HepG2 (cell line): ENCODE measurements around the gene MTA3. TPM values are rescaled to one million over a fixed set of nuclear protein-coding genes. Genes with fewer than 3 reads are reported as not detected.

Experiments used
- ARNTL ChIP-seq: sonication (generic); formaldehyde crosslinking; IDR thresholded peaks from 2 replicates; pipeline ENCODE4 v1.4.0; 2020; ENCODE audit warnings: mild to moderate bottlenecking, missing genetic modification reagents
- CBX5 ChIP-seq: sonication (generic); formaldehyde crosslinking; IDR thresholded peaks from 2 replicates; pipeline ENCODE4 v1.4.0; 2020; ENCODE audit warnings: missing genetic modification reagents, borderline replicate concordance
- CEBPG ChIP-seq: IDR thresholded peaks from 2 replicates; pipeline ENCODE4 v1.6.1; 2016
- CREM ChIP-seq, 2 experiments: sonication (generic) in 1 of 2; formaldehyde crosslinking in 1 of 2; IDR thresholded peaks; 2 replicates each; pipeline versions ENCODE4 v1.4.0 to v1.6.1; 2016 to 2020; ENCODE audit warnings: antibody characterized with exemption in 1 of 2, mild to moderate bottlenecking in 1 of 2, missing genetic modification reagents in 1 of 2
- DPF2 ChIP-seq: sonication (generic); formaldehyde crosslinking; IDR thresholded peaks from 2 replicates; pipeline ENCODE4 v1.4.0; 2020; ENCODE audit warnings: mild to moderate bottlenecking, low read depth, missing genetic modification reagents, borderline replicate concordance
- DR1 ChIP-seq: sonication (generic); formaldehyde crosslinking; IDR thresholded peaks from 2 replicates; pipeline ENCODE4 v1.8.0; 2021; ENCODE audit warnings: mild to moderate bottlenecking, missing genetic modification reagents, inconsistent platforms
- GATAD2A ChIP-seq: IDR thresholded peaks from 2 replicates; pipeline ENCODE4 v1.6.1; 2016
- GFI1 ChIP-seq: sonication (generic); formaldehyde crosslinking; IDR thresholded peaks from 2 replicates; pipeline ENCODE4 v1.5.0; 2020; ENCODE audit warnings: missing genetic modification reagents, mild to moderate bottlenecking, borderline replicate concordance
- HMG20B ChIP-seq: conservative IDR thresholded peaks from 2 replicates; pipeline ENCODE4 v1.6.1; 2016; ENCODE audit warnings: missing genetic modification reagents, missing compliant biosample characterization
- KDM3A ChIP-seq: IDR thresholded peaks from 2 replicates; pipeline ENCODE4 v1.6.1; 2018; ENCODE audit warnings: low read depth, missing compliant biosample characterization
- KLF6 ChIP-seq: IDR thresholded peaks from 2 replicates; pipeline ENCODE4 v1.8.0; 2016; ENCODE audit warnings: missing biosample characterization, missing genetic modification reagents
- NFIC ChIP-seq: IDR thresholded peaks from 2 replicates; pipeline ENCODE4 v1.6.1; 2012; ENCODE audit warnings: mild to moderate bottlenecking, low read length, inconsistent platforms
- RNF2 ChIP-seq: fragments of 450-650 bp; conservative IDR thresholded peaks from 2 replicates; pipeline ENCODE4 v1.6.1; 2016; ENCODE audit warnings: low read depth
- SYNCRIP ChIP-seq: fragments of 200-400 bp; formaldehyde crosslinking; IDR thresholded peaks from 2 replicates; pipeline ENCODE4 v1.6.1; 2018; ENCODE audit warnings: mild to moderate bottlenecking, low read depth, low read length; ENCODE audit not compliant: insufficient read depth
- THYN1 ChIP-seq: sonication (generic); formaldehyde crosslinking; IDR thresholded peaks from 2 replicates; pipeline ENCODE4 v1.8.1; 2023; ENCODE audit warnings: low read depth, mild to moderate bottlenecking, moderate library complexity, missing genetic modification reagents, borderline replicate concordance
- ZBTB21 ChIP-seq: sonication (generic); formaldehyde crosslinking; IDR thresholded peaks from 2 replicates; pipeline ENCODE4 v1.4.0; 2020; ENCODE audit warnings: missing genetic modification reagents
- ZBTB42 ChIP-seq: sonication (generic); formaldehyde crosslinking; IDR thresholded peaks from 2 replicates; pipeline ENCODE4 v1.5.0; 2020; ENCODE audit warnings: mild to moderate bottlenecking, missing genetic modification reagents
- ZBTB8A ChIP-seq: sonication (generic); formaldehyde crosslinking; IDR thresholded peaks from 2 replicates; pipeline ENCODE4 v1.4.0; 2020; ENCODE audit warnings: mild to moderate bottlenecking, low read depth, missing genetic modification reagents, borderline replicate concordance
- ZNF124 ChIP-seq: sonication (generic); formaldehyde crosslinking; IDR thresholded peaks from 2 replicates; pipeline ENCODE4 v1.4.0; 2020; ENCODE audit warnings: missing genetic modification reagents
- ZNF20 ChIP-seq: sonication (generic); formaldehyde crosslinking; IDR thresholded peaks from 2 replicates; pipeline ENCODE4 v1.4.0; 2020; ENCODE audit warnings: mild to moderate bottlenecking, moderate library complexity, missing genetic modification reagents
- ZNF543 ChIP-seq: sonication (generic); formaldehyde crosslinking; IDR thresholded peaks from 2 replicates; pipeline ENCODE4 v1.4.0; 2020; ENCODE audit warnings: mild to moderate bottlenecking, missing genetic modification reagents
- ZNF550 ChIP-seq: sonication (generic); formaldehyde crosslinking; IDR thresholded peaks from 2 replicates; pipeline ENCODE4 v1.4.0; 2020; ENCODE audit warnings: mild to moderate bottlenecking, missing genetic modification reagents, borderline replicate concordance
- ZNF724P ChIP-seq: sonication (generic); formaldehyde crosslinking; IDR thresholded peaks from 2 replicates; pipeline ENCODE4 v1.8.0; 2022; ENCODE audit warnings: missing genetic modification reagents, borderline replicate concordance
- ZSCAN30 ChIP-seq: sonication (generic); formaldehyde crosslinking; IDR thresholded peaks from 2 replicates; pipeline ENCODE4 v1.5.0; 2020; ENCODE audit warnings: mild to moderate bottlenecking, missing genetic modification reagents
- polyA plus RNA-seq, 8 experiments: library from polyadenylated mRNA; depleted of rRNA in 3 of 8; stranded (reverse) in 7 of 8; unstranded in 1 of 8; fragments of >200 nt; fragmentation: Illumina TruSeq in 4 of 8; extraction: Trizol in 4 of 8; gene quantifications; 2 replicates each; pipeline versions ENCODE4 v1.2.1 to v1.2.3, GENCODE V29; 2011 to 2016; ENCODE audit warnings: low read depth in 4 of 8, missing spikeins in 1 of 8, mixed read lengths in 1 of 8; ENCODE audit not compliant: insufficient read depth in 1 of 8
- total RNA-seq, 5 experiments: library from RNA; depleted of rRNA; stranded (reverse); fragments of >200 nt; fragmentation: Illumina TruSeq; extraction: Trizol; gene quantifications; 2 replicates each; pipeline ENCODE4 v1.2.3, GENCODE V29; 2016; ENCODE audit warnings: low read depth in 1 of 5
- TF ChIP-seq, protein P1 (sequence below): IDR thresholded peaks from 2 replicates; pipeline ENCODE4 v1.6.1; 2012; ENCODE audit warnings: low read length, improper control_type of control experiment
- TF ChIP-seq, protein P2 (sequence below): sonication (generic); formaldehyde crosslinking; IDR thresholded peaks from 2 replicates; pipeline ENCODE4 v1.9.0; 2022; ENCODE audit warnings: low read depth, missing genetic modification reagents

The MTA3 gene
- total and polyA plus RNA-seq, 2 of the 13 experiments (the other 11 are each of a cell fraction or from before 2014, with no cell fraction given) = 48.8 to 77.8 TPM

DNA sequence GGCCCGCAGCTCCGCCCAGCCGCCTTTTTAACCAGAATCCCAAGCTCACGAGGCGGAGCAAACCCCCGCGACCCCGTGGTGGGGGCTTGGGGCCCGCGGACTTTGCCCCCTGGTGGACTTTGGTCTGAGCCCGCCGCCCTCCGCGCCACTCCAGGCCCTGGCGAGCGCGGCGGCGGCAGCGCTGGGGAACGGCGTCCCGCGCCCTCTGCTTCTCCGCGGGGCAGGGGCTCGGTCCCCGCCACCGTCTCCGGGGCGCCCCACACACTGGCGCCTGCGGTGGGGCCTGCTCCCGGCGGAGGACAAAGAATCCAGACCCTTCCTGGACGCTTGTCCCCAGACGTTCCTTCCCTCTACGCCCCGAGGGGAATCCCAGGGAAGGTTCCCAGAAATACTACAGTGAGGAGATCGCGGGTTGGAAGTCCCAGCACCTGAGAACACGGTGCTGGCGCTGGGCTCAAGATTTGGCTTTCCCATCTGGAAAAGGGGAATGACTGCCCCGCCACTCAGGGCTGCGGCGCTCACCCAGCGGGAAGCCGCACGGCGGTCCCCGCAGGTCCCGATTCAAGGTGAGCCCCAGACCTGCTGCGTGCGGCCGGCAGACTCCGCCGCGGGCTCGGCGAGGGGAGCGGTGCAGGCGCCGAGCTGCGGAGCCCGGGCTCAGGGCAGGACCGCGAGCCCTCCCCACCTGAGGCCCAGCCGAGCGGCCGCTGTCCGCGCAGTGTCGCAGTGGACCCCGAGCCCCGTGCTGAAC is 224.3 kb downstream of the MTA3 start, which contains the start of gene HAAO (continued):
- TF ChIP-seq, protein P1, sequence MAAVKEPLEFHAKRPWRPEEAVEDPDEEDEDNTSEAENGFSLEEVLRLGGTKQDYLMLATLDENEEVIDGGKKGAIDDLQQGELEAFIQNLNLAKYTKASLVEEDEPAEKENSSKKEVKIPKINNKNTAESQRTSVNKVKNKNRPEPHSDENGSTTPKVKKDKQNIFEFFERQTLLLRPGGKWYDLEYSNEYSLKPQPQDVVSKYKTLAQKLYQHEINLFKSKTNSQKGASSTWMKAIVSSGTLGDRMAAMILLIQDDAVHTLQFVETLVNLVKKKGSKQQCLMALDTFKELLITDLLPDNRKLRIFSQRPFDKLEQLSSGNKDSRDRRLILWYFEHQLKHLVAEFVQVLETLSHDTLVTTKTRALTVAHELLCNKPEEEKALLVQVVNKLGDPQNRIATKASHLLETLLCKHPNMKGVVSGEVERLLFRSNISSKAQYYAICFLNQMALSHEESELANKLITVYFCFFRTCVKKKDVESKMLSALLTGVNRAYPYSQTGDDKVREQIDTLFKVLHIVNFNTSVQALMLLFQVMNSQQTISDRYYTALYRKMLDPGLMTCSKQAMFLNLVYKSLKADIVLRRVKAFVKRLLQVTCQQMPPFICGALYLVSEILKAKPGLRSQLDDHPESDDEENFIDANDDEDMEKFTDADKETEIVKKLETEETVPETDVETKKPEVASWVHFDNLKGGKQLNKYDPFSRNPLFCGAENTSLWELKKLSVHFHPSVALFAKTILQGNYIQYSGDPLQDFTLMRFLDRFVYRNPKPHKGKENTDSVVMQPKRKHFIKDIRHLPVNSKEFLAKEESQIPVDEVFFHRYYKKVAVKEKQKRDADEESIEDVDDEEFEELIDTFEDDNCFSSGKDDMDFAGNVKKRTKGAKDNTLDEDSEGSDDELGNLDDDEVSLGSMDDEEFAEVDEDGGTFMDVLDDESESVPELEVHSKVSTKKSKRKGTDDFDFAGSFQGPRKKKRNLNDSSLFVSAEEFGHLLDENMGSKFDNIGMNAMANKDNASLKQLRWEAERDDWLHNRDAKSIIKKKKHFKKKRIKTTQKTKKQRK = no peak
- TF ChIP-seq CBX5 (CRISPR knock-in tag) (peak; percentile 90; the same call in 1 of the 2 replicates), KLF6 (CRISPR knock-in tag) (peak; percentile 99), GATAD2A (CRISPR knock-in tag) (peak; percentile 85), THYN1 (CRISPR knock-in tag) (no peak), ARNTL (CRISPR knock-in tag) (peak; percentile 96), ZNF543 (CRISPR knock-in tag) (peak; percentile 87; the same call in 1 of the 2 replicates), ZNF20 (no peak), ZBTB21 (CRISPR knock-in tag) (no peak; the same call in 1 of the 2 replicates), CEBPG (CRISPR knock-in tag) (peak; percentile 28; the same call in 1 of the 2 replicates), ZNF550 (CRISPR knock-in tag) (no peak; the same call in 1 of the 2 replicates), CREM (IDR thresholded peaks at IDR 0.05) (peak; percentile 52; the same call in 1 of the 2 replicates), CREM (CRISPR knock-in tag; IDR thresholded peaks at IDR 0.05) (no peak), KDM3A (peak; percentile 99), ZNF724P (peak; percentile 98; the same call in 1 of the 2 replicates), NFIC (no peak; the same call in 1 of the 2 replicates), SYNCRIP (no peak), HMG20B (CRISPR knock-in tag) (no peak; the same call in 1 of the 2 replicates), DPF2 (CRISPR knock-in tag) (peak; percentile 86), ZNF124 (CRISPR knock-in tag) (peak; percentile 97), RNF2 (0 out of 2 replicates have a peak, but pooled peaks have one; percentile 47), ZBTB42 (CRISPR knock-in tag) (peak; percentile 93), ZBTB8A (CRISPR knock-in tag) (peak; percentile 61; the same call in 1 of the 2 replicates), DR1 (CRISPR knock-in tag) (peak; percentile 98), GFI1 (CRISPR knock-in tag) (peak; percentile 89), ZSCAN30 (CRISPR knock-in tag) (no peak)
- TF ChIP-seq, protein P2, sequence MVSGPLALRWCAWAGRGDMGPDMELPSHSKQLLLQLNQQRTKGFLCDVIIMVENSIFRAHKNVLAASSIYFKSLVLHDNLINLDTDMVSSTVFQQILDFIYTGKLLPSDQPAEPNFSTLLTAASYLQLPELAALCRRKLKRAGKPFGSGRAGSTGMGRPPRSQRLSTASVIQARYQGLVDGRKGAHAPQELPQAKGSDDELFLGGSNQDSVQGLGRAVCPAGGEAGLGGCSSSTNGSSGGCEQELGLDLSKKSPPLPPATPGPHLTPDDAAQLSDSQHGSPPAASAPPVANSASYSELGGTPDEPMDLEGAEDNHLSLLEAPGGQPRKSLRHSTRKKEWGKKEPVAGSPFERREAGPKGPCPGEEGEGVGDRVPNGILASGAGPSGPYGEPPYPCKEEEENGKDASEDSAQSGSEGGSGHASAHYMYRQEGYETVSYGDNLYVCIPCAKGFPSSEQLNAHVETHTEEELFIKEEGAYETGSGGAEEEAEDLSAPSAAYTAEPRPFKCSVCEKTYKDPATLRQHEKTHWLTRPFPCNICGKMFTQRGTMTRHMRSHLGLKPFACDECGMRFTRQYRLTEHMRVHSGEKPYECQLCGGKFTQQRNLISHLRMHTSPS (CRISPR knock-in tag) = no peak; the same call in 1 of the 2 replicates
